GM21619 (cell line): Measurements from ENCODE around the gene REC8.
A peak's percentile ranks its signal among the peaks of the same experiment; 100 is the strongest.
"Not testable (repeated sequence)": the region's sequence is repeated elsewhere in the genome, so short reads cannot be mapped to it uniquely, and the experiment has no call there.

ENCODE experiments used
- ATAC-seq: cut with Tn5 transposase; IDR thresholded peaks from one replicate; pipeline ENCODE4 v1.9.1; 2021; ENCODE audit not compliant: unreplicated experiment

Gene REC8

DNA sequence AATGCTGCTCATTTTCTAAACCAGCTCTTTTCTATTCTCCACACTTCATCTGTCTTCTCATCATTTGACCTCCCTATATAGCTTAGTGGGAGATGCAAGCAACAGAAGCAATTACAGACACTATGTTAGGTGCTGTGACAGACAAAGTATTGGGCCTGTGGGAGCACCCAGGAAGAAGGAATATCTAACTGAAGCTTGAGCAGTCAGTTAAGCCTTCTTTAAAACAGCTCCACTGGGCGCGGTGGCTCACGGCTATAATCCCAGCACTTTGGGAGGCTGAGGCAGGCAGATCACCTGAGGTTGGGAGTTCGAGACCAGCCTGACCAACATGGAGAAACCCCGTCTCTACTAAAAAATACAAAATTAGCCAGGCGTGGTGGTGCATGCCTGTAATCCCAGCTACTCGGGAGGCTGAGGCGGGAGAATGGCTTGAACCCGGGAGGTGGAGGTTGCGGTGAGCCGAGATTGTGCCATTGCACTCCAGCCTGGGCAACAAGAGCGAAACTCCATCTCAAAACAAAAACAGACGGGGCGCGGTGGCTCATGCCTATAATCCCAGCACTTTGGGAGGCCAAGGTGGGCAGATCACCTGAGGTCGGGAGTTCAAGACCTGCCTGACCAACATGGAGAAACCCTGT lies 31.5 kb downstream of the REC8 start:
- not testable (repeated sequence) for ATAC-seq

GRCh38 chr14:24204163-24205146 lies 32.6 kb downstream of the REC8 start:
- ATAC-seq: no peak

DNA sequence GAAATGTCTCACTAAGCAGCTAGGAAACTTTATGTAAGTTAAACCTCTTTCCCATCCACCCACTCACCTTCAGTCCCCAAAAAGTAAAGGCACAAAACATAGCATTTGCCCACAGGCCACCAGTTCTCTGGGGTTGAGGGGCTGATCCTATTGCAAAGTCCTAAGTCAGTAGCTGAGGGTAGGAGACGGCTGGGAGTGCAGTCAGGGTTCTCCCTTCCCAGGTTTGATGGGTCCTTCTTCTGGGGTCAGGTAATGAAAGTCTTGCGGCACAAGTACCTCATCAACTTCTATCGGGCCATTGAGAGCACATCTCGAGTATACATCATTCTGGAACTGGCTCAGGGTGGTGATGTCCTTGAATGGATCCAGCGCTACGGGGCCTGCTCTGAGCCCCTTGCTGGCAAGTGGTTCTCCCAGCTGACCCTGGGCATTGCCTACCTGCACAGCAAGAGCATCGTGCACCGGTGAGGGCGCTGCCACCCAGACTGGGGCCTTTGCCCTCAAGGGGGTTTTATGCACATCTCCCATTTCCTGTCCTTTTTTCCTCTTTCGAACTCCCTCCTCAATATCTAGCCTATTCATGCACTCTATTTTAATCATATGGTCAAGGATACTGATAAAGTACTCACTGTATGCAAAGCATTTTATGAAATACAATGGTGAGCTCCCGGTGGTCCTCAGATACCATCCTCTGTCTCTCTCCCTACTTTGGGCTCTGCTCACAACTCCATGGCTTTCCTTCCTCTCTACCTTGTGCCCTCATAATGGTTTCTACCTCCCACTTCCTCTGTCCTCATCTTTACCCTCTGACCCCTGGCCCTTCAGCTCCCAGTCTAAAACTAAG lies 34.6 kb downstream of the REC8 start:
- ATAC-seq: no peak

DNA sequence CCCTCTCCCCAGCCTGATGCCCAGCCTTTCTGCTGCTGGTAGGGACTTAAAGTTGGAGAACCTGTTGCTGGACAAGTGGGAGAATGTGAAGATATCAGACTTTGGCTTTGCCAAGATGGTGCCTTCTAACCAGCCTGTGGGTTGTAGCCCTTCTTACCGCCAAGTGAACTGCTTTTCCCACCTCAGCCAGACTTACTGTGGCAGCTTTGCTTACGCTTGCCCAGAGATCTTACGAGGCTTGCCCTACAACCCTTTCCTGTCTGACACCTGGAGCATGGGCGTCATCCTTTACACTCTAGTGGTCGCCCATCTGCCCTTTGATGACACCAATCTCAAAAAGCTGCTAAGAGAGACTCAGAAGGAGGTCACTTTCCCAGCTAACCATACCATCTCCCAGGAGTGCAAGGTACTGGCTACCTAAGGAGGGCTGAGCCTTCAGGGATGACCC lies 35.2 kb downstream of the REC8 start:
- ATAC-seq: no peak

GRCh38 chr14:24207625-24208024 lies 35.7 kb downstream of the REC8 start:
- ATAC-seq: no peak

GRCh38 chr14:24211311-24211710 lies 39.4 kb downstream of the REC8 start:
- ATAC-seq: no peak

DNA sequence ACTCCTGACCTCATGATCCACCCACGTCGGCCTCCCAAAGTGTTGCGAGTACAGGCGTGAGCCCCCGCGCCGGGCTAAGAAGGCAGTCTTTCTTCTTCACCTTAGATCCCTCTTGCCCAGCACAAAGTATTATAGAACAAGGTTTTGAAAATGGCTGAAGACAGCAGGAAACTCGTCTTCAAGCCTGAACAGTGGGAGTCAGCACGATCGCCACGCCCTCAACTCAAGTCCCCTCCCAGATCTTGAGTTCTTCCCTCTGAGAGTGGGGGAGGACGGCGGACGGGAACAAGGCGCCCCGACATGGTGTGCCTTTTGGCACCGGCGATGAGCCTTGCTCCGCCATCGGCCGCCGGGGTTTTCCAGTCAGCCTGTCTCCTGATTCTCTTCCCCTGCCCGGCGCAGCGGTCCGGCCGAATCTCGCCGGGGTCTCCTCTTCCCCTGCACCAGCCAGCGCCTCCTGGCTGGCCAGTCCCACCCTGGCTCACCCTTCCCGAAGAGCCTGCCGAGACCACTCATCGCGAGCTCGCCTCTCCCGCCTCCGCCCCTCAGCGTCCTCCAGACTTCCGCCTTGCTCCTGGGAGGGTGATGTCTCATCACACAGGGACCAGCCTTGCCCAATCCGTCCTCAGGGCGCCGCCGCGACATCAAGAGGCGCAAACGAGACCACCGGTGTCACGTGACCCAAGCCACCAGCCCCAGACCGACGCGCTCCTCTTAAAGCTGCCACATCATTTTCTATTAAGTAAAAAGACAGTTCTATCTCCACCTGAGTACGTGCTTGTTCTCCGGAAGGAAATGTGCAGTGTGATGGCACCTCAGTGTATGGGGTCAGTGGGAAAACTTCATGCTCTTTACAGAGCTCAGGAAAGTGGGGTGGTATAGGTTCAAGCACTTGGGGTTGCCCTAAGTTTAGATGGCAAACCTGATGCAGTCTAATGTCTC lies 41.3 kb downstream of the REC8 start, which contains the start of gene CHMP4A:
Gene CHMP4A (minus strand): TSS at position 565 of the 942 bp plus-strand sequence. CDS start 49 bp downstream, at position 516.
- ATAC-seq: peak; percentile 77

DNA sequence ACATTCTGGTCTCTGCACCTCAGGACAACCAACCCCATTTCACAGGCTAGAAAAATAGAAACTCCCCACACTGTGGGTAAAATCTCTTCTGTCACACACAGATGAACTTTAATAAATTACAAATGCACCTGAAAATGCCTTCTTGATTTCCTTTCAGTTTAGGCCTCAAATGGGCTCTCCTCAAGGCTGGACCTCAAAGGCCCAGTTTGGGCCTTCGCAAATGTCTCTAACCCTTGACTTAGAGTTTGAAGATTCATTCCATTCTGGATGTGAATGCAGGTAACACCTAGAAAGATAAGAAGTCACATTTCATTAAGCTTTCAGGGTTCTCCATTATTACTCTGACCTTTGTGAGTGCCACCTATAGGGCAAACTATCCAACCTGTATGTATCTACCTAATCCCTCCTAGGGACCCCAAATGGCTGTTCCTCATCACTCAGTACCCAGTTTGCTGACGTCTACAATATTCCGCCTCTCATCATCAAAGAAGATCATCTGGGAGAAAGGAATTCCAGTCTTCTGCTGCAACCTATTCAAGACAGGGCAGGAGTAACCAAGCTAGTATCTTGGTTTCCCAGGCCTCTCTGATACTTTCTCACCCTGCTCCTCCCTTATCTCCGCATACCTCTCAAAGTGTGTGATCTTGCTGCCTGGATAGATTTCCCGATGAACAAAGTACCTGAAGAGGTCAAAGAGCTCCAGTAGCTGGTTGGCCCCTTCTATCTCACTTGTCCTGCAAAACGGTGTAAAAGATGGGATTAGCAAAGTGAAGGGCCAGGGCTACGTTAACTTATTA lies 42.2 kb downstream of the REC8 start:
- no peak for ATAC-seq

DNA sequence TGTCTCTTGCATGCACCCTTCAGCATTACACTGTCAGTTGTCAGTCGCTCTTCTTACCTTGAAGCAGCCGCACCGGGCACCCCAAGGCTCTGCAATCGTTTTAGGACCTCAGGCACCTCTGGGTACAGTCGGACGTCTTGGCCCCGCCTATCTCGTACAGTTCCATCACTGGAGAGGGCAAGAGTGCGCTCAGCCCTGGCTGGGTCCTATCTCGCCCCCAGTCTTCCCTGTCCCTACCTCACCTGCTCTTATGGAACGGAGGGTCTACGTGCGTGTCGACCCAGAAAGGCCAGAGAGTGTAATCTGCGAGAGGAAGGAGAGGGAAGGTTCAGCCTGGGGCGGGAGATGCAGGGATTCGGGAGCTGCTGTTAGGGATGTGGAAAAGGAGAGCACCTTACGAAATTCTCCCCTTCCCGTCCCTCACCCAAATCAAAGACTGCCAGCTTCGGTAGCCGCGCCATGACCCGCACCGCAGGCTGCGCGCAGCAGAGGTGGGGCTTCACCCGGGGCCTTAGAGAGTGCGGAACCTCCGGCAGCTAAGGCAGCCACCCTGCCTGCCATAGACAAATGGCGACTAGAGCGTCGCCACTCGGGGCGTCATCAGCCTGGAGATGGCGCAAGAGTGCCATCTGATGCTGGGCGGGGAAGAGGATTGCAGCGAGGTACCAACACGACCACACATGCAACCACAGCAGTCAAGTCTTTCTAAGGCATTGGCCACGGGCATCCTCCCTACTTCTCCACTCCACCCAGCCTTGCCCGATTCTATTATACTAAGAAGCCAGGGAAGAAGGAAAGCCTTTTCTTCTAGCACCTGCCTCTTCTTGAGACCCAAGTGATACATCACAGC lies 43.8 kb downstream of the REC8 start, which contains the start of gene MDP1:
Gene MDP1 (minus strand): TSS at position 572 of the 850 bp plus-strand sequence. CDS start 111 bp downstream, at position 461.
- peak; percentile 60 for ATAC-seq

DNA sequence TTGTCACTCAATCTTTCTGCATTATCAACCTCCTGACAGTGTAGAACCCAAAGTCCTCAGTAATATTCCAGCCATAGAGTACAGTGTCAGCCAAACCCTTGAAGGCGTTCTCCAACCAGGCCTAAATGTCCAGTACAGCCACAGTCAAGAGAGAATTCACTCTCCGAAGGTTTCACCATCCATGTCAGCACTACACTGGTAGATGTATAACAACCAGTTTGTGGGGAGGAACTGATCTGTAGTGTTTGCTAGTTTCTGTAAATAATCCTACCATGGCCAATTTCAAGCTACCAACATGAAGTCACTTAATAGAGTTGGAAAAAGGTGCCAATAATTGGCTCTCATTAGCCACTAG lies 44.4 kb downstream of the REC8 start:
- no peak for ATAC-seq

DNA sequence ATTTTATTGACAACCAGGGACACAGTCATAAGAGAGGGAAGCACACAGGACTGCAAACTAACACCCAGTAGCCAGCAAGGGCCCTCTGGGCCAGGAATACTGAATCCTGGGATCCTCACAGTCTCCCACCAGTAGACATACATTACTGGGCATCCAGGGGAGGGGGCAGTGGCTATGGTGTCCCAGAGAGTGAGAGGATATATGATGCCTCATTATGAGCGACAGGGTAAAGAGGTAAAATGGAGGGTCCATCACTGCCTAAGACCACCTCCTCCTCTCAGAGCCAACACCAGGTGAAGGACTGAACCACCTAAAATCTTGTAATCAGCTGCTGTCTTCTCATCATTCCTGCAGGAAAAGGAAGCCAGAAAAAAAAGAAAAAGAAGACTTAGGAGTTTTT lies 45.0 kb downstream of the REC8 start:
- ATAC-seq: not testable (repeated sequence)

GRCh38 chr14:24219080-24219479 lies 47.2 kb downstream of the REC8 start:
- no peak for ATAC-seq

DNA sequence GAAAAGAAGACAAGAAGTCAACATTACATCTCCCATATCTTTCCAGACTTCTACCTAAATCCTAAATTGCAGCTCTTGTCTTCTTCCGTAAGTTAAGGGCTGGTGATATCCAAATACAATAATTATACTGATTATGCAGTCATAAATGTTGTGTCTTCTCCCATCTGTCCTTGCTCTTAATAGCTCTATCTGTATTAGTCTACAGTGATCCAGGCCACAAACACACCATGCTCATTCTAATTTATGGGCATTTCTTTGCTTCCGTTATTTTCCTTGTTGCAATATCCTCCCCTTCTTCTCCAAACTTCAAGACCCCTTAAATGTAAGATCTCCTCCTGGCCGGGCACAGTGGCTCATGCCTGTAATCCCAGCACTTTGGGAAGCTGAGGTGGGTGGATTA lies 47.6 kb downstream of the REC8 start:
- no peak for ATAC-seq

- ATAC-seq: not testable (repeated sequence)
Measured at GRCh38 chr14:24222987-24223386, 51.1 kb downstream of the REC8 start.

DNA sequence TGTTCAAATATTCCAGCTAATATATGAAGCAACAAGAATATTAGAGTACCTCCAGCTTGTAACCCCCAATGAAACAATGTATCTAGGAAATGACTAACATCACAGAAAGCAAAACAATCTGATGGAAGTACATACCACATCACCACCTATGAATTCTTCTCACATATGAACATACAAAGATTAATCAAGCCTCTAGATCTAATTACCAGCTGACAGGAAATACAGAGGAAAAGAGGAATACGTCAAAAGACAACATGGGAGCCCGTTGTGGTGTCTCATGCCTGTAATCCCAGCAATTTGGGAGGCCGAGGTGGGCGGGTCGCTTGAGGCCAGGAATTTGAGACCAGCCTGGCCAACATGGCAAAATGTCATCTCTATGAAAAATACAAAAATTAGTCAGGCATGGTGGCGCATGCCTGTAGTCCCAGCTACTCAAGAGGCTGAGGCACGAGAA lies 52.8 kb downstream of the REC8 start:
- ATAC-seq: no peak

DNA sequence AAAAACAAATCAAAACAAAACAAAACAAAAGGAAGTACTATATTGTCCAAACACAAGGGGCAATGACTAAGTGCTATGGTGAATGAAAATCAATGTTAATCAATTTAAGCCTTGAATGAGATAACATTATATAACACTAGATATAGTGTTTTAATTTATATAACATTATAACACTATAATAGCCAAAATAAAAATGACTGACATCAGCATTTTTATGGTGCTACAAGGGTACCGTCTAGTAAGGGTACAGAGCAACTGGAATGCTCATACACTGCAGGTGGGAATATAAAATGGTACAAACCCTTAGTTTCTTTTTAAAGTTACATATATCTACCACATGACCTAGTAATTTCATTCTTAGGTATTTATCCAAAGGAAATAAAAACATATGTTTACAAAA lies 54.6 kb downstream of the REC8 start:
- ATAC-seq: no peak

DNA sequence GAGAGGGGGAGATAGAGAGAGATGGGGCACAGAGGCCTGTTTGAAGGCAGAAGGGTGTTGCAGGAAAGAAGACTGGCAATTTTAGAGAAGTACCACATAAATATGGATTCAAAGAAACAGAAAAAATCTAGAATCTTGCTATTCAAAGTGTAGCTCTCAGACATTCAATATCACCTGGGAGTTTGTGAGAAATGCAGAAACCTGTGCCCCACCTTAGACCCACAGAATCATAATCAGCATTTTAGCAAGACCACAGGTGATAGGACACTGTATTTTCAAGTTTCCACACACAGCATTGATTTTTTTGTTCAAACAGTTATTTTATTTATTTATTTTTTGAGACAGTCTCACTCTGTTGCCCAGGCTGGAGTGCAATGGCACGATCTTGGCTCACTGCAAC lies 57.0 kb downstream of the REC8 start:
- no peak for ATAC-seq
